Umbilical cord (tissue), 2 donors: ENCODE measurements around the gene CFC1. TPM values are rescaled to one million over a fixed set of nuclear protein-coding genes. Genes with fewer than 3 reads are reported as not detected.
"Not testable (repeated sequence)": the region's sequence is repeated elsewhere in the genome, so short reads cannot be mapped to it uniquely, and the experiment has no call there.

Source experiments
- DNase-seq: peaks from one replicate; pipeline ENCODE4 v3.0.0-alpha.2; 2015; ENCODE audit warnings: low spot score
- total RNA-seq: library from RNA; depleted of rRNA; stranded (reverse); fragments of >200 nt; gene quantifications from one replicate; pipeline ENCODE4 v1.2.3, GENCODE V29; 2014; ENCODE audit warnings: low replicate concordance; ENCODE audit not compliant: insufficient read depth

The CFC1 gene
- total RNA-seq: not detected

DNA sequence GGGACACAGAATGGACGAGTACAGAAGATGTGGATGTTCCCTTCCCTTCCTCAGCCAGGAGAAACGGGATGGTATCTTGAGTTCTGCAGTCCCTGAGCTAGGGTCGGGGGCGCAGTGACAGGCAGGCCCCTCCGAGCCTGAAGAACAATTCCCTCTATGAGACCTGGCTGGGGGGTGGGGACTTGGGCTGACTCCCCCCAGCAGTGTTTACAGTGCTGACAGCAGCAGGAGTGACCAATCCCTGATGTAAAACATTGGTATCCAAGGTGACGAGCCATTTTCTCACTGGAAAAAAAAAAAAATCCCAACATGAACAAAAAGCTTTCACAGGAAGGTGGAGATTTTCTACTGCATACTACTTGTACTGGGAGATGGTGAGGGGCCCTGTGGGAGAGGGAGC lies at the start of gene CFC1:
TSS of gene CFC1 (minus strand) at position 183 of the 400 bp plus-strand sequence. CDS start 288 bp downstream, outside the sequence.
- DNase-seq: not testable (repeated sequence)

- DNase-seq: peak; percentile 14
These were observed 42.3 kb upstream of the CFC1 start for GRCh38 chr2:130641688-130642087.

- DNase-seq: not testable (repeated sequence)
These were observed 39.6 kb upstream of the CFC1 start for GRCh38 chr2:130638973-130639372.

- not testable (repeated sequence) for DNase-seq
These were observed 29.6 kb upstream of the CFC1 start for GRCh38 chr2:130628784-130629475.

GRCh38 chr2:130611140-130611539 lies 11.8 kb upstream of the CFC1 start, which contains the start of gene POTEJ:
POTEJ (plus strand) TSS chr2:130611440; CDS start chr2:130611533, 93 bp downstream.
- DNase-seq: not testable (repeated sequence)

DNA sequence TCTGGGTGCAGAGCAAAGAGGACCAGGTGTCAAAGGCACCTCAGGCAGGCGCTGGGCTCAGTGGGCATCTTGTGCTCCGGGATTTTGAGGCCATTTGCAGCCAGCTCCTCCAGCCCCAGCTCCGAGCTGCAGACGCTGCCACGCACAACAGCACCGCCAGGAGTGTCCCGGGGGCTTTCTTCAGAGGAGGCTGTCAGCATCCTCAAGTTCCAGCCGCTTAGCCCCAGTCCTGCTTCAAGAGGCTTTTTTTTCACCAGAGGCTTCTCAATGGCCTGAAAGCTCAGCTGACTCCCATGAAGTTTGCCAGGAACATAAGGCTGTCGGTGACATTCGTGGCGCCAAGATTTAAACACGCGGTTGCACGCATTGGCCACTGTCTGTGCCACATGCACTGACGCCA lies 11.1 kb upstream of the CFC1 start:
- not testable (repeated sequence) for DNase-seq

GRCh38 chr2:130609002-130609920 lies 9.9 kb upstream of the CFC1 start:
- DNase-seq: not testable (repeated sequence)

DNA sequence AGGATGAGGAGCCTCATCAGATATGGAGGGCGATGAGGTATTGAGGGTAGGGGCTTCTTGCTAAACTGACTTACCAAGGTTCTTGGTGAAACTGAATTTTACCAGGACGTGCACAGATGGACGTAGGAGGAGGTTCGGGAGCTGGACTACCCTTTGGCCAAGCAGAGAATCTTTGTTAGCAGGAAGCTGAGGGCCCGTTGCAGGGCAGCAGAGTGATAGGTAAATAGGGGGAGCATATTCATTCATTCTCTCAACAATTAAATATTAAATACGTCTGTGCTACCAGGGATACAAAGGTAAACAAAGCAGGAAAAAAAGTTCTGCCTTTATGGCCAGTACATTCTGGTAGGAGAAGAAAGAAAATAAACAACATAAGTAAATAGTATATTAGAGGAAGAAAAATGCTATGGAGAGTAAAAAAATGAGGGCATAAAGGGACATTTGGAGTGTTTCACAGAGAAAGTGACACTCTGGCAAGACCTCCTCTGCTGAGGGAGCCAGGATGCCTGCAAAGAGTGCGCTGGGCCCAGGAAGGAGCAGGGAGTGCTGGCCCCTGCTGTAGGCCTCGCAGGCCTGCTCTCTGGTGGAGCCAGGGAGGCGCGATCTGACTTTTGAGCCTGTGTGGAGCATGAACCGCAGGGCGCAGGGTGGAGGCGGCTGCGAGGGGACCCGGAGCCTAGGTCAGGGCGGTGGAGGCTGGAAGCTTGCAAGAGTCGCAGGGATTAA lies 9.1 kb upstream of the CFC1 start:
- DNase-seq: not testable (repeated sequence)

GRCh38 chr2:130601648-130602302 lies 2.4 kb upstream of the CFC1 start:
- DNase-seq: not testable (repeated sequence)

DNA sequence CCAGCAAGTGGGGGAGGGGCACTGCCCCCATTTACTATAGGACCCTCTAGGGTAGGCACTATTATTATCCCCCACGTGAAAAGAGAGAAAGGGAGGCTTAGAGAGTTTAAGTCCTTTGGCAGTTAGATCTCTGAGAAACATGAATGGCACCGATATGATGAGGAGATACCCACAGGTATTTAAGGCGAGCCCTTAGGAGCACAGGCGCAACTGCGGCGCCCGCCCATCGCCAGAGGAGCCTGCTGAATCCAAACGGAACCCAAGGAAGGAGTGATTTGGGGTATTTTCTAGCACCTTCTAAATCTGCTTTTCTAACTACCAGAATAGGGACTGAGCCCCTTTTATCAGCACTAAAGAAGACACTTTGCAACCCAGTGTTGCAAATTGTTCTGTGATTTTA lies 551 bp upstream of the CFC1 start:
- not testable (repeated sequence) for DNase-seq

- DNase-seq: not testable (repeated sequence)
These were observed 912 bp downstream of the CFC1 start for GRCh38 chr2:130598463-130598862.

- DNase-seq: not testable (repeated sequence)
These were observed 1.4 kb downstream of the CFC1 start for GRCh38 chr2:130597994-130598393.

- not testable (repeated sequence) for DNase-seq
These were observed 2.6 kb downstream of the CFC1 start for GRCh38 chr2:130596757-130597156.

GRCh38 chr2:130594011-130594410 lies 5.4 kb downstream of the CFC1 start:
- not testable (repeated sequence) for DNase-seq

DNA sequence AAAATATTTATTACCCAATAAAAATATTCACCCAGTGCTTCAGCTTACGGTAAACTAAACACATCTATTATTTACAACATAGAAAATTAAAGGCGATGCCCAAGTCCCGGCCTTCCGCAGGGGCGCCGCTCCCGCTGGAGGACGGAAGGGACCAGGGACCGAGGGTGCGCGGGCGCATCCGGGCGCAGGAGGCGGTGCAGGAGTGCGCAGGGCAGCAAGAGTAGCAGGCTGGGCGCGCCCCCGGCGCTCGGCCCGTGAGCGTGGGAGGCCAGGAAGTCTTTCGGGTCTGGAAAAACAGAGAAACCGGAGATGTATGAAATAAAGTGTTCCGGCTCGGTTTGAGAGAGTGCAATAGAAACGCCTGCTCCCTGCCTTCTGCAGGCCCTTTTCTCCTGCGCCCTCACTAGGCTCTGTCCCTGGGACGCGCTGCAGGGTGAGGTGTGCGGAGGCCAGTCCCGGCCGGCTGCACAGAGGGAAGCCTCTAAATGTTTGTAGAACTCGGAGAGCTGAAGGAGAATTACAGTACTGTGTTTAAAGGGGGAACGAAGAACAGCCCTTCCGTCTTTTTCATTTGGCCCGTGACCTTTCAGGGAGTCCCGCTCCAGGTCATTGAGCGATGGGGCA lies 6.5 kb downstream of the CFC1 start:
- DNase-seq: not testable (repeated sequence)

DNA sequence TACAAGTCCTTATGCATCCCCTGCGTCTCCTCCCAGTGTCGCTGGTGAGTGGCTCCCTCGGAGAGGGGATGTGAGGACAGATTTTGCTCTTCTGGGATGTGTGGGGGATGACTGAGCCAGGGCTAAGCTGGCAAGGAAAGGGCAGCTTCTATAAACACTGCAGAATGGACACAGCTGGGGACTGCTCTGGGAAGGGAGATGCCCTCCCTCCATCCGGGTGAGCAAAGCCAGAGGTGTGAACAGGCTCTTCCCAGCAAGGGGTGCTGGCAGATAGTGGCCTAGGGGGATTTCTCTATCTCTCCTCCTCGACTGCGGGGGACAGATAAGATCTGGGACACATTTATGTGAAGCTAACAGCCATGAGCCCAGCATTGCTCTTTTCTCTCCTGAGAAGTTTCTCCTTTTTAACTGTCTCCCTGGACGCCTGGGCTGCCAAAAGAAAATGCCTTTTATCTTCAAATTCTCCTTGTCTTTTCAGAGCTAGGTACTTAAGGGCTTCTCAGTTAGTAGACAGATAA lies 8.5 kb downstream of the CFC1 start:
- not testable (repeated sequence) for DNase-seq

GRCh38 chr2:130590170-130590841 lies 9.1 kb downstream of the CFC1 start:
- DNase-seq: not testable (repeated sequence)

DNA sequence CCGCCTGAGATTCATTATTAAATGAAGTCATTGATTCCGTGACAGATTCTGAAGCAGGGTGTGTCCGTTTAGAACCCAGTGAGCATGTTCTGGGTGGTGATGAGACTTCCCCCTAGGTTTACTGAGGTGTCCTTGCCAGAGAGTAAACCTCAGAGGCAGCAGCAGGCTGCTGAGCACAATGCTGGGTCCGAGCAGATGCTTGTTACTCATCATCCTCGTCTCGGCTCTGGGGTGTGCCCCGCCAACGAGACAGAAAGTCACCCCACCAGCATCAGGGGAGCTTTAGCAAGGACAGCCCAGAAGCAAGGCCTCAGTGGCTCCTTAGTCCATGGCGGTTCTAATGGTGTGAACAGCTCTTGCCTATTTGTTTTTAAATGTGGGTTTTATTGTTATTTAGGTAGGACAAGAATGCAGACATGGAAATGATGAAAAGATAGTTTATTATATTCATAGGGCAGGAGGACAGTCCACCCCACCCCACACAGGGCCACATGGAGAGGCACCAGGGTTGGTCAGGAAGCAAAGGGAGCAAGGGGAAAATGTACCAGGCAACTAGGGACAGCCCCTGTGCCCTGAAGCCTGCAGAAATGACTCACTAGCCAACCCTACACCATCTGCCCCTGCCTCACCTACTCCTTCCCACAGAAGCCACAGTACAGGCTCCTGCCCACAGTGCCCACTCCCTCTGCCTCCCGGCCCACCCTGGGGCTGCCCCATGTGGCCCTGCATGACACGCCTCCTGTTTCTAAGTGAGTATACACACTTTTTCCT lies 10.5 kb downstream of the CFC1 start:
- DNase-seq: not testable (repeated sequence)

DNA sequence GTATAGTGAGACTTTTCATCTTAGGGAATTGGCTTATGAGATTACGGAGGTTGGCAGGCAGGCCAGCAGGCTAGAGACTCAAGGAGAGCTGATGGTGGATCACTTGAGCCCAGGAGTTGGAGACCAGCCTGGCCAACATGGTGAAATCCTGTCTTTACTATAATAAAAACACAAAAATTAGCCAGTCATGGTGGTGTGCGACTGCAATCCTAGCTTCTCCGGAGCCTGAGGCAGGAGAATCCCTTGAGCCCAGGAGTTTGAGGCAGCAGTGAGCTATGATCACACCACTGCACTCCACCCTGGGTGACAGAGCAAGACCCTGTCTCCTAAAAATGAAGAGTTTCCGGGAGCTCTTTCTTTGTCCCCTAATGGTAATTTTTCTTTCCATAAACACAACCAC lies 14.6 kb downstream of the CFC1 start:
- not testable (repeated sequence) for DNase-seq
